OCI-M2 (cell line): ENCODE results near the gene MYLK.
"Not testable (repeated sequence)": the region's sequence is repeated elsewhere in the genome, so short reads cannot be mapped to it uniquely, and the experiment has no call there.

Experiments
- DNase-seq: peaks from one replicate; lab custom pipeline; 2025; ENCODE audit not compliant: unreplicated experiment; lab: John Stamatoyannopoulos, UW

Gene MYLK

DNA sequence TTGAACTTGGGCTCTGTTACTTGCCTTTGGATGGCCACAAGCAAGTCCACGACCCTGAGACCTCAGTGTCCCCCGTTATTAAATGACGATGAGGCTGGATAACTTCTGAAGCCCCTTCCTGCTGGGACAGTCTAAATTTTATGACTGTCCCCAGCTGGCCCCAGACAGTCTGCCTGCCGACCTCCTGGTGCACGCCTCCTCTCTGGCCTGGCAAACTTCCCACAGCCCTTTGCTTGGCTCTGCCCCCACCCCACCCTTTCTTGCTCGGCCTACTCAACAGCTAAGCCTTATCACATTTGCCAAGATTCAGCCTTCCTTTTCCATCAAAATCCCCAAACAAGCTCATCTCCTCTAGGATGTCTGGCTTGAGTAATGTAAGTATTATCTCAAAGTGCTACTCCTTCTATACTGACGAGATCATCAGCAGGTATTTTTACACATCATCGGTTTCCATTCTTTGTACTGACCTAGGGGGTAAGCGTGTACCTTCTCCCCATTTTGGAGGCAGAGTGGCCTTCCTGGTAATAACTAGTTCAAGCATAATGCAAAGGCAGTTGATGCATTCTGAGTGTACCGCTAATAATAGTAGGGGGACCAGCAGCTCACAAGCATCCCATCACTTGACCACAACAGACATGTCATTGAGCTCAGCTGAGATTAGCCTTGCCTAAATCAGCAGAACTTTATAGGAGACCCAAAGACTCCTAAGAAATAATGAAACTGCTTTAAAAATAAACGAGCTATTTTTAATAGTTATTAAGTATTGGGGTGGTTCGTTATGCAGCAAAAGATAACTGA, 178.4 kb downstream of the MYLK start:
- no peak for DNase-seq

GRCh38 chr3:123703663-123704062, 180.5 kb downstream of the MYLK start:
- DNase-seq: not testable (repeated sequence)

- DNase-seq: no peak
These were observed 181.4 kb downstream of the MYLK start for GRCh38 chr3:123702720-123703119.

DNA sequence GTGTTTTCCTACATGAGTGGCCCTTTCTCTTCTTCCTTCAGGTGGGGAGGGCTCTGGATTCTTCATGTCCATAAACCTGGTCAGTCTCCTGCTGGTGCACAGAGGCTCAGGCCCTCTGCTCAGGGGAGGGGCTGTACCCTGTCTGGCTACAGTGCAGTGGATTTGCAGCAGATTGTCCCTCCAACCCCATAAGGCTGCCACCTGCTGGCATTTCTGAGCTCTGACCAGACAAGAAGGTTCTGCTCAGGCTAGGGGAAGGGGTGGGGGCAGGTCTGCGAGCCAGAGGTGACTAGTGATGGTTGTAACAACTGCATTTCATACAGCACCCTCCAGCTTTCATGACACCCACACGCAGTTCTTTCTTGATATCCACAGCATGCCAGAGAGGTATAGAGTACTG, 182.1 kb downstream of the MYLK start:
- not testable (repeated sequence) for DNase-seq

GRCh38 chr3:123700791-123701722, 183.1 kb downstream of the MYLK start:
- DNase-seq: no peak

- DNase-seq: no peak
These were observed 185.3 kb downstream of the MYLK start for GRCh38 chr3:123698813-123699212.

DNA sequence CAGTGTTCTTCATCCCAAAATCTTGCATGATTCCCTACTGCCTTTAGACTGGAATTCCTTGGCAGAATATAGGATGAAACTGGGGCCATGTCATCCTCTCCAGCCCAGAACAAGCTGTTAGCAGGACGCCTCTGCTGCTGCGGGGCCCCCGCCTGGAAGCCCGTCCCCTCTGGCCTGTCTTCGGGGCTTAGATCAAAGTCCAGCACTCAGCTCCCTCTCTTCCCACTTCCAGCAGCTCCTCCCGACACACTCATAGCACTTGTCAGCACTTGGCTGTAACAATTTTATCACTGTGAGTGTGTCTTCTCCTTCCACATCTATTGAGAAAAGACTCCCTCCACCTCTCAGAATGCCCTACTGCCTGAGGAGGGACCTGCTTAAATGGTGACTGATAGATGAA, 187.3 kb downstream of the MYLK start:
- DNase-seq: no peak

- no peak for DNase-seq
These were observed 188.1 kb downstream of the MYLK start for GRCh38 chr3:123695731-123696640.

DNA sequence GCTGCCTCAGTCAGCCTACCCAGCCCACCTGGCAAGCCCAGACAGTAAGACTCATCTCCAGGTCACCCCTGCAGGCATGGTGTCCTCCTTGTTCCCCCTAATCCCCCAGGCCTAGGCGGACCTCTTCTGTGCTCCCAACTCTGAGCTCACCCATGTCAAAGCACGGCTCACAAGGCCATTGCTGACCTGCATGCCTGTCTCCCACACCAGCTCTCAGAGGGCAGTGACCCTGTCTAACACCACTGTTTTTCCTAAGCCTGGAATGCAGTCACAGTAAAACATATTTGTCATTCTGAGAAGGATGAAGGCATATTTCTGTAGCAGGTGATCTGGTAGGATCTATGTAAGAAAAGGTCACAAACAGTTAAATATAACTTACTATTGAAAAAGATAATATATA, 189.0 kb downstream of the MYLK start:
- DNase-seq: no peak

- DNase-seq: no peak
These were observed 189.6 kb downstream of the MYLK start for GRCh38 chr3:123694366-123695087.

DNA sequence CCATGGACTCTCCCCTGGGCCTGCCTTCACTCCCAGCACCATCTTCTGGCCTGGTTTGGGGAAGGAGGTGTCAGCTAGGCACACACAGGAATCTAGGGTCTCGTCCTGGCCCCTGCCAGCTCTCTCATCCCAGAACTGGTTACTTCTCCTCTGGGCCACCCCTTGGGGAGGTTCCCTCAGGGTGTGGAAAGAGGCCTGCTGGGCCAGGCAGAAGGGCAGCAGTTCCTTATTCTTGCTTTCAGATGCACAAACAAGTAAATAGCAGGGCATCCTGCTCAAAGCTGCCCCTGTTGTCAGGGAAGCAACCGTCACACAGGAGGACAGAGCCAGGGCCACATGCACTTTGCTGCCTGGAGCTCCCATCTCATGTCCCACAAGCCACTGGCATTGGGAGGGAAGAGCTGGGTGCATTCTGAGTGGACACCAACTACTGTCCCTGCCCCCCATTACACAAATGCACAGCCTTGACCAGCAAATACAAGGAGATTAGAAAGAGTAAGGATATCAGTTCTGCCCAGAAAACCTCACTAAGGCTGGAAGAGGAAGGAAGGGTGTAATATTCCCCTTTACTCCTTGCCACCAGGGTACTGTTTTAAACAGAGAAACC, 190.4 kb downstream of the MYLK start:
- no peak for DNase-seq

- no peak for DNase-seq
These were observed 191.5 kb downstream of the MYLK start for GRCh38 chr3:123692671-123693070.

GRCh38 chr3:123692041-123692440, 192.1 kb downstream of the MYLK start:
- no peak for DNase-seq

DNA sequence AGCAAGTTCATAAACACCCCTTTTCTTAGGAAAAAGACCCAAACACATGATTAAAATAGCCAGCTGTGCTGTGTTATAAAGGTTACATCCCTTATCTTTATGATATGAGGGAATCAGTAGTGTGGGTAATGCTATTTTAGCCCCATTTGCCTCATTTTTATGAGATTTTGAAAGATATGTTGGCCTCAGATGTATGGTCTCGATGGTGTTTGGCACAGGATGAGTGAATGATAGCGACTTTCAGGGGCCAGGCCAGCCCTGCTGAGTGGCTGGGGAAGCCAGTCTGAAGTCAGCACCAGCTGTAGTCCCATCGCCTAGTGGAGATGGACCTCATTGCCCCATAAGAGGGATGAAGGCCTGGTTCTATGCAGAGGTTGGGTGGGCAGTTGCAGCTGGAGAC, 194.3 kb downstream of the MYLK start:
- DNase-seq: no peak

DNA sequence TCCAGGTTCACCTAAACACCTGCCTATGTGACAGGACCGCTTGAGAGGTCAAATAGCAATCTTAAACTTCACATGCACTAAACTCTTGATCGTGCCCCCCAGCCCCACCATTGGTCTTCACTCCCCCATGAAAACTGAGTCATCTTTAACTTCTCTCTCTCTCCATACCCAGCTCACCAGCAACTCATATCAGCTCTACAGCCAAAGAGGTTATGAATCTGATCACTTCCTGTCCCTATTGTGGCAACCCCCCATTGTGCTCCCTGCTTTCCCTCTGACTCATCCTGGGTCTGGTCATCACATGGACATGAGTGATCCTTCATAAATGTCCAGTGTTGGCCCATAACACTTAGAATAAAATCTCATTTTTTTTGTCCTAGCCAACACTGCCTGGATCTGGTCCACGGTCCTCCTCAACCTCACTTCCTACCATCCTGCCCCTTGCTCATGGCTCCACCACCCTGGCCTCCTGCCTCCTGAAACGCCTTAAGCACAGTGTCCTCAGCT, 195.8 kb downstream of the MYLK start:
- DNase-seq: no peak

GRCh38 chr3:123687286-123687685, 196.8 kb downstream of the MYLK start:
- no peak for DNase-seq

DNA sequence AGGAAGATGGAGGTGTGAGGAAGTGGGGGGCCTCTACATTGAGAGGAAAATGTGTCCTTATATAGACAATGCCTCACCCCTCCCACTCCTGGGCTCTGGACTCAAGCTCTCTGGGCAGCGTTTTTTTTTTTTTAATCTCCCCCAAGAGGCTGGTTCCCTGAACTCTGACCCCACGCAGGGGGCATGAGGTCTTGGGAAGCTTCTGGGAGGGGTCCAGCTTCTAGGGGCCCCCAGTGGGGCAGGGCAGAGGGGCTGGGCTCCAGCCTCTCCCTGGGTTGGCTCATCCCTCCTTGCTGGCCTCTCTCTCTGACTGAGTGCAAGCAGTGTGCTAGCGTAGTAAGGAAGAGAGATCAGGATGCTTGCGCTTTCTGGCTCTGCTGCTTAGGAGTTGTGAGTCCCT, 197.9 kb downstream of the MYLK start:
- DNase-seq: no peak

- no peak for DNase-seq
These were observed 198.4 kb downstream of the MYLK start for GRCh38 chr3:123685780-123686179.

DNA sequence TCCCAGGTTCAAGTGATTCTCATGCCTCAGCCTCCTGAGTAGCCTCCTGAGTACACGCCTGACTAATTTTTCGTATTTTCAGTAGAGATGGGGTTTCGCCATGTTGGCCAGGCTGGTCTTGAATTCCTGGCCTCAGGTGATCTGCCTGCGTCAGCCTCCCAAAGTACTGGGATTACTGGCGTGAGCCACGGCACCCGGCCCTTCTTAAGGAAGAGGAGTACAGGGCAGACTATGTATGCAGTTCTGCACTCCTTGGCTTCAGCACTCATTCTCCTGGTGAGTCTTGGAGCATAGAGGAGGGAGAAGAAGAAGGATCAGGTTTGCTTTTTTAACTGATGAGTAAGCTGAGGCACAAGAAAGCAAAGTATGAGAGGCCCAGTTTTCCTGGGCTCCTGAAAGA, 199.5 kb downstream of the MYLK start:
- no peak for DNase-seq

DNA sequence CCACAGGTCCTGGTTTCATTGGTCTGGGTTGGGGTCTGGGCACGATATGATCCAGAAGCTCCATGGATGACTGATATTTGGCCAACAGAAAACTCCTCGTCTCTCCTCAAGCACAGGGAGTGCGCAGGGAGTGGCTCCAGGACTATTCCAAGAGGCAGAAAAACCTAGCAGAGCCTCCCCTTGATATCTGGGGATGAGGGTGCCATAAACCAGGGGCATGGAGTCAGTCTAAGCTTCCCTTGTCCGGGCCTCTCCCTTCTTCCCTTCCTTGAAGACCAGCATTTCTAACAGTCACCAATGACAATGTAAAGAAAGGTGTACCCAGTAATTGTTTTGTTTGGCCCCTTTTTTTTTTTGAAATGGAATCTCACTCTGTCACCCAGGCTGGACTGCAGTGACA, 199.9 kb downstream of the MYLK start:
- no peak for DNase-seq
